ENCODE data around the gene PLXDC2.

Gene PLXDC2

GRCh38 chr10:19862811-19863515, 46.7 kb downstream of the PLXDC2 start:
- no peak for DNase-seq

- DNase-seq, result no peak
These were observed 49.4 kb downstream of the PLXDC2 start for GRCh38 chr10:19865676-19866075.

GRCh38 chr10:19869370-19869769, 53.1 kb downstream of the PLXDC2 start:
- DNase-seq, result no peak

- no peak for DNase-seq
These were observed 56.5 kb downstream of the PLXDC2 start for GRCh38 chr10:19872504-19873271.

GRCh38 chr10:19874190-19874589, 58.0 kb downstream of the PLXDC2 start:
- no peak for DNase-seq

- no peak for DNase-seq
These were observed 58.6 kb downstream of the PLXDC2 start for GRCh38 chr10:19874791-19875190.

- DNase-seq, result no peak
These were observed 60.3 kb downstream of the PLXDC2 start for GRCh38 chr10:19876570-19876969.

- DNase-seq, result no peak
These were observed 61.4 kb downstream of the PLXDC2 start for GRCh38 chr10:19877466-19878255.

GRCh38 chr10:19882621-19883020, 66.4 kb downstream of the PLXDC2 start:
- DNase-seq, result no peak

- DNase-seq, result no peak
These were observed 71.9 kb downstream of the PLXDC2 start for GRCh38 chr10:19888061-19888660.

- no peak for DNase-seq
These were observed 73.0 kb downstream of the PLXDC2 start for GRCh38 chr10:19889256-19889655.

- DNase-seq, result no peak
These were observed 75.2 kb downstream of the PLXDC2 start for GRCh38 chr10:19891429-19891828.

- no peak for DNase-seq
These were observed 76.0 kb downstream of the PLXDC2 start for GRCh38 chr10:19892270-19892669.

- DNase-seq, result no peak
These were observed 76.4 kb downstream of the PLXDC2 start for GRCh38 chr10:19892677-19893076.

GRCh38 chr10:19895500-19895899, 79.3 kb downstream of the PLXDC2 start:
- no peak for DNase-seq

GRCh38 chr10:19902456-19902855, 86.2 kb downstream of the PLXDC2 start:
- no peak for DNase-seq

- no peak for DNase-seq
These were observed 88.0 kb downstream of the PLXDC2 start for GRCh38 chr10:19904202-19904661.

- DNase-seq, result no peak
These were observed 90.0 kb downstream of the PLXDC2 start for GRCh38 chr10:19906108-19906791.

GRCh38 chr10:19908991-19909696, 92.9 kb downstream of the PLXDC2 start:
- DNase-seq, result no peak

GRCh38 chr10:19911886-19912285, 95.7 kb downstream of the PLXDC2 start:
- no peak for DNase-seq

GRCh38 chr10:19913987-19914386, 97.8 kb downstream of the PLXDC2 start:
- DNase-seq, result no peak

- no peak for DNase-seq
These were observed 98.9 kb downstream of the PLXDC2 start for GRCh38 chr10:19915125-19915524.
